Activated T-cell treated with anti-CD3 and anti-CD28 coated beads, Interleukin-2, amount 50 U/mL, for 72 hours (primary cell): ENCODE results near the gene FOXK1. TPM values are rescaled to one million over a fixed set of nuclear protein-coding genes. Genes with fewer than 3 reads are reported as not detected.

Experiments used
- ATAC-seq, 2 donors: fragments of 150-1000 bp; cut with Tn5 transposase; replicated peaks in 1 of 2; 2 replicates each; pipeline ENCODE4 v1.10.0; 2021; ENCODE audit warnings: moderate library complexity in 2 of 2, mild to moderate bottlenecking in 1 of 2
- DNase-seq, 2 donors: peaks; one replicate each; pipeline ENCODE4 v3.0.0; 2021 to 2022; ENCODE audit warnings: mixed read lengths in 1 of 2
- H3K27ac Mint-ChIP-seq: one replicate; pipeline ENCODE4 v1.8.0; 2022; ENCODE audit warnings: mild to moderate bottlenecking, moderate library complexity, mixed read lengths
- H3K27me3 Mint-ChIP-seq: one replicate; pipeline ENCODE4 v1.8.0; 2022; ENCODE audit warnings: low read depth, mixed read lengths
- H3K36me3 Mint-ChIP-seq, 2 donors: one replicate each; pipeline ENCODE4 v1.8.0; 2022; ENCODE audit warnings: mixed read lengths in 2 of 2, mild to moderate bottlenecking in 1 of 2; ENCODE audit not compliant: insufficient read depth in 2 of 2
- H3K4me1 Mint-ChIP-seq: one replicate; pipeline ENCODE4 v1.8.0; 2022; ENCODE audit warnings: low read depth, mixed read lengths
- H3K4me3 Mint-ChIP-seq, 2 donors: one replicate each; pipeline ENCODE4 v1.8.0; 2022; ENCODE audit warnings: mild to moderate bottlenecking in 2 of 2, mixed read lengths in 2 of 2, moderate library complexity in 2 of 2
- H3K9me3 Mint-ChIP-seq, 2 donors: one replicate each; pipeline ENCODE4 v1.8.0; 2022; ENCODE audit warnings: mixed read lengths in 2 of 2
- total RNA-seq, 2 donors: library from RNA; stranded (reverse); gene quantifications; one replicate each; pipeline ENCODE4 v1.2.3, GENCODE V29; 2022

Gene FOXK1
- total RNA-seq, 2 donors from 2014 or later, result 38.6 to 41.0 TPM

GRCh38 chr7:4711634-4712033 lies 29.5 kb downstream of the FOXK1 start:
- Mint-ChIP-seq H3K9me3 (no peaks in the 10 kb centered on the region), H3K36me3 (peaks cover 0 to 3% of the 10 kb centered on the region in 2 donors), H3K27ac (peak overlapping the region; percentile 68), H3K27me3 (no peaks in the 10 kb centered on the region), H3K4me1 (peaks cover 30% of the 10 kb centered on the region), H3K4me3 (no peak overlapping the region)
- no peak for ATAC-seq
- DNase-seq, result no peak

- DNase-seq (no peak), ATAC-seq (peak; percentile 55 to 84)
- Mint-ChIP-seq H3K27ac (peak overlapping the region; percentile 25), H3K27me3 (no peaks in the 10 kb centered on the region), H3K4me3 (peak overlapping the region in 1 of 2 donors; percentile 18), H3K4me1 (peaks cover 30% of the 10 kb centered on the region), H3K36me3 (peaks cover 0 to 3% of the 10 kb centered on the region in 2 donors), H3K9me3 (no peaks in the 10 kb centered on the region)
Measured at GRCh38 chr7:4712281-4713182, 30.4 kb downstream of the FOXK1 start.

DNA sequence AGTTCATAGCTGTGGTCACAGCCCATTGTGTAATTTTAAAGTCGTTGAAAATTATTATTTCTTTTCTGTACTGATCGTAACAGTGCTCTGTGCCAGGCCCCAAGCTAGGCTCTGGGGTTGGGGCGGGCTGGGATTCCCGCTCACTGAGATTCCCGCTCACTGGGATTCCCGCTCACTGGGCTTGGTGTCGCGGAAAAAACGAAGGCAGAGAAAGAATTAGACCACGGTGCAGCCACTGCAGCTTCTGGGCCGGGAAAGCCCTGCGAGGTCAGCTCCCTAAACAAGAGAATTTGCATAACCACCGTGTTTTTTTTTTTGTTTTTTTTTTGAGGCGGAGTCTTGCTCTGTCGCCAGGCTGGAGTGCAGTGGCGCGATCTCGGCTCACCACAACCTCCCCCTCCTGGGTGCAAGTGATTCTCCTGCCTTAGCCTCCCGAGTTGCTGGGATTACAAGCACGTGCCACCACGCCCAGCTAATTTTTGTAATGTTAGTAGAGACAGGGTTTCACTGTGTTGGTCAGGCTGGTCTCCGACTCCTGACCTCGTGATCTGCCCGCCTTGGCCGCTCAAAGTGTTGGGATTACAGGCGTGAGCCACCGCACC lies 31.2 kb downstream of the FOXK1 start:
- ATAC-seq, result no peak
- Mint-ChIP-seq H3K4me1 (peaks cover 30% of the 10 kb centered on the region), H3K9me3 (no peaks in the 10 kb centered on the region), H3K36me3 (peaks cover 0 to 3% of the 10 kb centered on the region in 2 donors), H3K27me3 (no peaks in the 10 kb centered on the region), H3K27ac (no peak overlapping the region), H3K4me3 (no peak overlapping the region)
- no peak for DNase-seq

DNA sequence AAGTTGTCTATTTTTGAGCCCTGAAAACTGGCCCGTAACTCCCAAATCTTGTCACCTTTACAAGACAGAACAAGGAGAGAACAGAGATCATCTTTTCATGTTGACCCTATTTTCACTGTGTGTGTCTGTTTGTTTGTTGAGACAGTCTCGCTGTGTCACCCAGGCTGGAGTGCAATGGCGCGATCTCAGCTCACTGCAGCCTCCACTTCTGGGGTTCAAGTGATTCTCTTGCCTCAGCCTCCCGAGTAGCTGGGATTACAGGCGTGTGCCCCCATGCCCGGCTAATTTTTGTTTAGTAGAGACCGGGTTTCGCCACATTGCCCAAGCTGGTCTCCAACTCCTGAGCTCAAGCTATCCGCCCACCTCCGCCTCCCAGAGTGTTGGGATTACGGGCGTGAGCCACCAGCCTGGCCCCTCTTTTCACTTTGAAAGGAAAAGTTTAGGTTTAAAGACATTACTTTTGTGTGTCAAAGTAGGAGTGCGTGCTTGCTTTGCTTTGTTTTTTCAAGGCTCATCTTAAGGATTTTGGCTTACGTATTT lies 32.1 kb downstream of the FOXK1 start:
- H3K36me3 Mint-ChIP-seq, result peaks cover 0 to 3% of the 10 kb centered on the region in 2 donors
- H3K4me1 Mint-ChIP-seq, result peaks cover 31% of the 10 kb centered on the region
- ATAC-seq, result no peak
- no peaks in the 10 kb centered on the region for H3K27me3 Mint-ChIP-seq
- H3K4me3 Mint-ChIP-seq, result no peak overlapping the region
- H3K9me3 Mint-ChIP-seq, result no peaks in the 10 kb centered on the region
- no peak for DNase-seq
- no peak overlapping the region for H3K27ac Mint-ChIP-seq

DNA sequence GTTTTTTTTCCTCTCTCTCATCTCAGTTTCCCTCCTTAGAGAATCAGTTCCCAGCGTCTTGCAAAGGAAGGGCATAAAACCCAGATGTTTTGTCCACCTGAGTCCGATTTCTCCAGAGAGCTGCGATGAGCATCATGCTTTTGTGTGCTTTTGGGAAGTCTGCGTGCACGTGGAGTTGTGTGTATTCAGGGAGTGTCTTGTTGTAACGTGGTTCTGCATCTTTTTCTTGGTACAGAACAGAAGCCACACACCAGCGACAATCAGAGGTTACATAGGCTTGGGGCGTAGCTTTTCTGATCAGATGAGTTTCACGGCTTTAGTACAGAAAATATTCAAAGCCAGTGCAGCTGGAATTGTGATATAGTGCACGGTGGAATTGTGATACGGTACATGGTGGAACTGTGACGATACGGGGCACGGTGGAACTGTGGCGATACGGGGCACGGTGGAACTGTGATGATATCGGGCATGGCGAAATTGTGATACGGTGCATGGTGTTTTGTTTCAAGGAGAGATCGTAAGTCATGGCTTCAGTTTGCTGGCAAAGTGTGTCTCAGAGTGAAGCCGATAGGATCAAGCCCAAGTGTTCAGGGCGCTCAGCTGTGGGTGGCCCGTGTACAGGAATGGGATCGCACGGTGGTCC lies 32.8 kb downstream of the FOXK1 start:
- Mint-ChIP-seq H3K27me3 (no peaks in the 10 kb centered on the region), H3K36me3 (peaks cover 0 to 3% of the 10 kb centered on the region in 2 donors), H3K9me3 (no peaks in the 10 kb centered on the region), H3K4me3 (no peak overlapping the region), H3K27ac (no peak overlapping the region), H3K4me1 (peaks cover 38% of the 10 kb centered on the region)
- DNase-seq (no peak), ATAC-seq (no peak)

- Mint-ChIP-seq H3K27me3 (no peaks in the 10 kb centered on the region), H3K4me3 (no peak overlapping the region), H3K27ac (peak overlapping the region; percentile 49), H3K9me3 (no peaks in the 10 kb centered on the region), H3K4me1 (peaks cover 43% of the 10 kb centered on the region), H3K36me3 (peaks cover 0 to 3% of the 10 kb centered on the region in 2 donors)
- DNase-seq (no peak), ATAC-seq (no peak)
Measured at GRCh38 chr7:4715410-4715776, 33.3 kb downstream of the FOXK1 start.

GRCh38 chr7:4716946-4717795 lies 35.1 kb downstream of the FOXK1 start:
- ATAC-seq, result no peak
- Mint-ChIP-seq H3K27me3 (no peaks in the 10 kb centered on the region), H3K36me3 (no peaks in the 10 kb centered on the region), H3K4me1 (peaks cover 29% of the 10 kb centered on the region), H3K4me3 (no peak overlapping the region), H3K27ac (no peak overlapping the region), H3K9me3 (no peaks in the 10 kb centered on the region)
- no peak for DNase-seq

GRCh38 chr7:4718075-4718474 lies 36.0 kb downstream of the FOXK1 start:
- Mint-ChIP-seq H3K36me3 (peaks cover 0 to 2% of the 10 kb centered on the region in 2 donors), H3K27me3 (no peaks in the 10 kb centered on the region), H3K4me1 (peaks cover 20% of the 10 kb centered on the region), H3K9me3 (no peaks in the 10 kb centered on the region), H3K27ac (no peak overlapping the region), H3K4me3 (no peak overlapping the region)
- DNase-seq, result no peak
- no peak for ATAC-seq

DNA sequence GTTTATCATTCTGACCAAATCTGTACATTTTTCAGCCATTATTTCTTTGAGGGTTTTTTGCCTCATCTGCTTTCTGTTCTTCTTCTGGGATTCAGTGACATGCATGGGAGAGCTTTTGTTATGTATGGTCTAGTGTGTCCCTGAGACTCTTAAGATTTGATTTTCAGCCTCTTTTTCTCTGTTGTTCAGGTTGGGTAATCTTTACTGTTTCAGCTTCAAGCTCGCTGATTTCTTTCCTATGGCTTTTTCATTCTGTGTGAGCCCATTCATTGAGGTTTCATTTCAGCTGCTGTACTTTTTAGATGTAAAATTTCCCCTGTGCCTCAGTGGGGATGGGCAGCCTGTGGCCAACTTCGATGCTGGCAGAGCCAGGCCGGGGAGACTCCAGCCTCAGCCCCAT lies 38.1 kb downstream of the FOXK1 start:
- ATAC-seq, result no peak
- peak overlapping the region; percentile 17 for H3K27ac Mint-ChIP-seq
- H3K9me3 Mint-ChIP-seq, result no peaks in the 10 kb centered on the region

GRCh38 chr7:4722308-4722707 lies 40.2 kb downstream of the FOXK1 start:
- no peak overlapping the region for H3K27ac Mint-ChIP-seq
- peaks cover 49% of the 10 kb centered on the region for H3K4me1 Mint-ChIP-seq
- H3K4me3 Mint-ChIP-seq, result no peak overlapping the region
- ATAC-seq (no peak), DNase-seq (no peak)
- H3K9me3 Mint-ChIP-seq, result no peaks in the 10 kb centered on the region
- peaks cover 0 to 2% of the 10 kb centered on the region in 2 donors for H3K36me3 Mint-ChIP-seq
- no peaks in the 10 kb centered on the region for H3K27me3 Mint-ChIP-seq

More for the DNA sequence above, 38.1 kb downstream of the FOXK1 start:
- peaks cover 0 to 2% of the 10 kb centered on the region in 2 donors for H3K36me3 Mint-ChIP-seq
- no peak for DNase-seq
- no peaks in the 10 kb centered on the region for H3K27me3 Mint-ChIP-seq
- peaks cover 33% of the 10 kb centered on the region for H3K4me1 Mint-ChIP-seq
- no peak overlapping the region for H3K4me3 Mint-ChIP-seq

DNA sequence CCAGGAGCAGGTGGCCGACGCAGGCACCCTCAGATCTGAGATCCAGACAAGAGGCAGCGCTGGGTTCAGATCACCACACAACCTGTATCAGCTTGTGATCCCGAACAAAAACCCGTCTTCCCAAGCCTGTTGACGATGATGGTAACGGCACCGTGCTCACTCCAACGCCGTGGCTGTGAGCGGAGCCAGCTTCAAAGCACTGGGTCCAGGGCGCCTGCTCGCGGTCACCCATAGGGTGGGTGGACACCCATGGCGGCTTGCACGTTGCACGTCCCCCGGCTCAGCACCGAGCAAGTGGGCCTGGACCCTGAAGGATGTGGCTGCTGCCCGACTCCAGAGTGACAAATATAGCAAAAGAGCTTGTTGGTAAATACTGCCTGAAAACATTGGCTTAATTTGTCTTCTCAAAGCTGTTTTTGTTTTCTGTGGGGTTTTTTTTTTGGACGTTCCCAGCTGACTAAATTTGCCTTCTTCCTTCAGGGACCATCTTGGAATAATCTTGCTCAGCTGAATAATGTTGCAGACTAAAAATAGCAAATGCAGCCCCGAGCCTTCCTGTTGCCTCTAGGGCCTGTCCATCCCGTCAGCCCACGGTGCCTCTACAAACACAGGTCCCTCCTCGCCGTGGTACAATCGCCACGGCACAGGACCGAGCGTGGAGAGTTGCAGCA lies 41.0 kb downstream of the FOXK1 start:
- Mint-ChIP-seq H3K27ac (no peak overlapping the region), H3K9me3 (no peaks in the 10 kb centered on the region), H3K36me3 (peaks cover 0 to 2% of the 10 kb centered on the region in 2 donors), H3K4me1 (peaks cover 49% of the 10 kb centered on the region), H3K27me3 (no peaks in the 10 kb centered on the region), H3K4me3 (no peak overlapping the region)
- DNase-seq (no peak), ATAC-seq (no peak)

DNA sequence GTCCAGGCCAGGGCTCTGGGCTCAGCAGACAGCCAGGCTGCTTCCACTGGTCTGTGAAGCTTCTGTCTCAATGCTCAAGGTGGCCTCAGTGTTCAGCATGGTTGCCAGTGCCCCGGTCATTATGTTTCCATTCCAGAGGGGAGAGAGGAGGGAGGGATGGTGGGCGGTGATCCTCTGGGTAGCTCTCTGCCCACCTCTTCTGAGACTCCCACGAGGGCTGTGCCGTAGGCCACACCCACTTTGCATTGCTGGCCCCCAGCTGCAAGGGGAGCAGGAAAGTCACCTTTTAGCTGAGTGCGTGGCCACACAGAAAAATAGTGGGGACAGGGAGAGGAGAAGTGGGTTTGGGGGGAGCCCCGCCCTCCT lies 42.5 kb downstream of the FOXK1 start:
- Mint-ChIP-seq H3K9me3 (no peaks in the 10 kb centered on the region), H3K27me3 (no peaks in the 10 kb centered on the region), H3K36me3 (peaks cover 0 to 2% of the 10 kb centered on the region in 2 donors), H3K4me1 (peaks cover 45% of the 10 kb centered on the region), H3K27ac (no peak overlapping the region), H3K4me3 (peak overlapping the region; percentile 90 to 92)
- peak in 1 of 2 donors; percentile 35 for ATAC-seq
- no peak for DNase-seq
